H9 (cell line): ENCODE data around the gene KRT79. TPM values are rescaled to one million over a fixed set of nuclear protein-coding genes. Genes with fewer than 3 reads are reported as not detected.

Experiments
- DNase-seq: peaks from one replicate; pipeline ENCODE4 v3.0.0-alpha.2; 2017
- H2AFZ ChIP-seq: one replicate; pipeline ENCODE4 v1.6.1; 2013; ENCODE audit warnings: mild to moderate bottlenecking, low read length, control low read depth, moderate library complexity
- H2AK5ac ChIP-seq: 2 replicates; pipeline ENCODE4 v1.6.1; 2013; ENCODE audit warnings: low read length, control low read depth, mixed read lengths; ENCODE audit not compliant: insufficient read length
- H2BK120ac ChIP-seq: one replicate; pipeline ENCODE4 v1.6.1; 2013; ENCODE audit warnings: low read depth, mild to moderate bottlenecking, low read length, control low read depth, inconsistent platforms; ENCODE audit not compliant: poor library complexity, severe bottlenecking
- H2BK12ac ChIP-seq: 2 replicates; pipeline ENCODE4 v1.6.1; 2013; ENCODE audit warnings: low read length, control low read depth, mixed read lengths, low read depth; ENCODE audit not compliant: insufficient read length
- H2BK15ac ChIP-seq: 2 replicates; pipeline ENCODE4 v1.6.1; 2013; ENCODE audit warnings: low read depth, low read length, control low read depth
- H2BK20ac ChIP-seq: one replicate; pipeline ENCODE4 v1.6.1; 2013; ENCODE audit warnings: low read depth, mild to moderate bottlenecking, low read length, control low read depth, inconsistent platforms; ENCODE audit not compliant: poor library complexity, severe bottlenecking
- H2BK5ac ChIP-seq: 2 replicates; pipeline ENCODE4 v1.6.1; 2013; ENCODE audit warnings: low read length, control low read depth, mixed read lengths; ENCODE audit not compliant: insufficient read length
- H3K14ac ChIP-seq: 2 replicates; pipeline ENCODE4 v1.6.1; 2013; ENCODE audit warnings: low read length, control low read depth; ENCODE audit not compliant: insufficient read depth
- H3K18ac ChIP-seq: 2 replicates; pipeline ENCODE4 v1.6.1; 2013; ENCODE audit warnings: low read depth, mild to moderate bottlenecking, mixed read lengths, low read length, control low read depth; ENCODE audit not compliant: insufficient read length
- H3K23ac ChIP-seq: 2 replicates; pipeline ENCODE4 v1.6.1; 2013; ENCODE audit warnings: low read length, control low read depth, mixed read lengths, low read depth; ENCODE audit not compliant: insufficient read length
- H3K23me2 ChIP-seq: 2 replicates; pipeline ENCODE4 v1.6.1; 2013; ENCODE audit warnings: low read depth, mild to moderate bottlenecking, mixed read lengths, low read length, control low read depth; ENCODE audit not compliant: insufficient read length, poor library complexity, severe bottlenecking
- H3K27ac ChIP-seq: 2 replicates; pipeline ENCODE4 v1.5.1; 2013; ENCODE audit warnings: low read length, control low read depth, mixed read lengths, low read depth; ENCODE audit not compliant: insufficient read length
- H3K27me3 ChIP-seq: 2 replicates; pipeline ENCODE4 v1.6.1; 2013; ENCODE audit warnings: low read length, control low read depth, inconsistent platforms; ENCODE audit not compliant: insufficient read depth
- H3K4ac ChIP-seq: 2 replicates; pipeline ENCODE4 v1.6.1; 2013; ENCODE audit warnings: low read depth, mild to moderate bottlenecking, control low read depth, inconsistent platforms, low read length, moderate library complexity
- H3K4me1 ChIP-seq: 2 replicates; pipeline ENCODE4 v1.6.1; 2013; ENCODE audit warnings: low read length, control low read depth, inconsistent platforms; ENCODE audit not compliant: insufficient read depth
- H3K4me2 ChIP-seq: 2 replicates; pipeline ENCODE4 v1.6.1; 2013; ENCODE audit warnings: low read length, control low read depth, mixed read lengths; ENCODE audit not compliant: insufficient read length, insufficient read depth
- H3K56ac ChIP-seq: 2 replicates; pipeline ENCODE4 v1.6.1; 2013; ENCODE audit warnings: low read depth, mild to moderate bottlenecking, mixed read lengths, low read length, control low read depth; ENCODE audit not compliant: insufficient read length
- H3K79me1 ChIP-seq: 2 replicates; pipeline ENCODE4 v1.6.1; 2013; ENCODE audit warnings: low read depth, mild to moderate bottlenecking, moderate library complexity, low read length, control low read depth, inconsistent platforms; ENCODE audit not compliant: insufficient read depth, poor library complexity, severe bottlenecking
- H3K79me2 ChIP-seq: 2 replicates; pipeline ENCODE4 v1.6.1; 2013; ENCODE audit warnings: low read length, control low read depth, inconsistent platforms; ENCODE audit not compliant: insufficient read depth
- H3K9ac ChIP-seq: 2 replicates; pipeline ENCODE4 v1.6.1; 2013; ENCODE audit warnings: low read length, control low read depth, mixed read lengths; ENCODE audit not compliant: insufficient read length; ENCODE audit errors: extremely low read depth
- H3K9me3 ChIP-seq: one replicate; pipeline ENCODE4 v1.6.1; 2013; ENCODE audit warnings: low read depth, low read length, inconsistent platforms; ENCODE audit not compliant: control insufficient read depth
- H3T11ph ChIP-seq: one replicate; pipeline ENCODE4 v1.6.1; 2013; ENCODE audit warnings: mild to moderate bottlenecking, low read length, control low read depth, inconsistent platforms
- H4K20me1 ChIP-seq: one replicate; pipeline ENCODE4 v1.6.1; 2013; ENCODE audit not compliant: control insufficient read depth, insufficient read length, insufficient read depth
- H4K5ac ChIP-seq: 2 replicates; pipeline ENCODE4 v1.6.1; 2013; ENCODE audit warnings: low read depth, mild to moderate bottlenecking, mixed read lengths, low read length, control low read depth; ENCODE audit not compliant: insufficient read length
- H4K8ac ChIP-seq: replicated peaks from 2 replicates; pipeline ENCODE4 v1.6.1; 2013; ENCODE audit warnings: low read length, control low read depth, mixed read lengths, low read depth; ENCODE audit not compliant: insufficient read length
- H4K91ac ChIP-seq: 2 replicates; pipeline ENCODE4 v1.6.1; 2013; ENCODE audit warnings: low read depth, mild to moderate bottlenecking, moderate library complexity, mixed read lengths, low read length, control low read depth; ENCODE audit not compliant: insufficient read length
- H3K27ac Mint-ChIP-seq, 3 experiments: 2 replicates in 2 of 3; 3 replicates in 1 of 3; pipeline ENCODE4 v1.8.0; 2020 to 2021; ENCODE audit warnings: mixed read lengths in 3 of 3, mild to moderate bottlenecking in 1 of 3, moderate library complexity in 1 of 3
- H3K27me3 Mint-ChIP-seq: 2 replicates; pipeline ENCODE4 v1.8.0; 2021; ENCODE audit warnings: low read depth, mild to moderate bottlenecking, moderate library complexity, mixed read lengths
- H3K36me3 Mint-ChIP-seq, 3 experiments: 2 replicates in 2 of 3; 3 replicates in 1 of 3; pipeline ENCODE4 v1.8.0; 2020 to 2021; ENCODE audit warnings: low read depth in 3 of 3, mixed read lengths in 3 of 3; ENCODE audit not compliant: insufficient read depth in 1 of 3
- H3K4me1 Mint-ChIP-seq, 2 experiments: 2 replicates each; pipeline ENCODE4 v1.8.0; 2020; ENCODE audit warnings: mixed read lengths in 2 of 2
- H3K4me3 Mint-ChIP-seq, 2 experiments: 2 replicates in 1 of 2; 3 replicates in 1 of 2; pipeline ENCODE4 v1.8.0; 2020 to 2021; ENCODE audit warnings: mild to moderate bottlenecking in 2 of 2, mixed read lengths in 2 of 2, moderate library complexity in 1 of 2
- H3K9me3 Mint-ChIP-seq, 2 experiments: 2 replicates in 1 of 2; 3 replicates in 1 of 2; pipeline ENCODE4 v1.8.0; 2020; ENCODE audit warnings: mild to moderate bottlenecking in 2 of 2, mixed read lengths in 2 of 2, moderate library complexity in 1 of 2
- WGBS: extraction: QIAGEN DNeasy Blood & Tissue Kit; methylation state at CpG from one replicate; pipeline ENCODE4 v1.1.7; 2013; ENCODE audit warnings: missing lambda C conversion rate, low lambda C conversion rate, mixed read lengths; ENCODE audit not compliant: insufficient read length; ENCODE audit errors: extremely low coverage; 5-methylcytosine and 5-hydroxymethylcytosine counted together
- total RNA-seq: library from RNA; stranded (reverse); gene quantifications from 2 replicates; pipeline ENCODE4 v1.2.1, GENCODE V29; 2021
- TF ChIP-seq, protein P1 (sequence below): fragments of 200-600 bp; sonication (generic); conservative IDR thresholded peaks from 3 replicates; pipeline ENCODE4 v1.8.0; 2021; ENCODE audit warnings: antibody characterized with exemption, mild to moderate bottlenecking

Gene KRT79
- total RNA-seq, 1 experiment from 2014 or later: not detected

DNA sequence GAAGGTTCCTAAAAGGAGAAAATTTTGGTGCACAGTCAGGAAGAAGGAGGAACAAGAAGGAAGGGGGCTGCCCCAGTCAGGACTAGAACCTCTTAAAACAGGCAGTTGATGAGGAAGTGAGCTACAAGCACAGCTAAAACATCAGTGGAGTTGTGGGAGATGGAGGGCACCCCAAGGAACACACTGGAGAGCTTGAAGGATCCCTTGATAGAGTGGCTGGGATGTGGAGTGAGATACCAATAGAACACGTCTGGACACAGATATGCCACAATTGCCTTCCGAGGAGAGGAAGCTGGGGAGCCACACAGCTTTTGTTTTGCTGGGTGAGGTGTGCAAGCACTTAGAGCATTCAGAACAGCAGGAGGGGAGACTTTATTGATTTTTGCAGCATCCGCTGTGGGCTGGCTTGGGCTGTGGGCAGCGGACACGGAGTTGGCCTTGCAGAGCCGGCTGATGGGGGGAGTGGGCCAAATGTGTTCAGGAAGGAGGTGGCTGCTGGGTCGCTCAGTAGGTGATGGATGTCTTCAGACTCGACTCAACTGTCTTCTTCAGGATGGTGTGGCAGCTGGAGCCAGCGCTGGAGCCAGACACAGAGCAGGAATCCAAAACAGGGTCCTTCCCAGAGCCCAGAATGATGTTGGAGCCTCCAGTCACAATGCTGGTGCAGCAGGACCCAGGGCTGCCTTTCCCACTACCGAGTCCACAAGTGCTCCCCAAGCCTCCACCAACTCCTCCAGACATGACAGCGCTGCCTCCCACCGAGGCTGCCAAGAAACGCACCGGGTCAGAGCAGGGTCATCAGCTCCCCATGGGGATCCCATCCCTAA lies 4.7 kb upstream of the KRT79 start:
- Mint-ChIP-seq H3K4me3 (no peak overlapping the region), H3K27ac (no peak overlapping the region), H3K9me3 (no peaks in the 10 kb centered on the region), H3K27me3 (peaks cover 17% of the 10 kb centered on the region), H3K4me1 (no peaks in the 10 kb centered on the region; a peak in 1 of 4 replicates), H3K36me3 (no peaks in the 10 kb centered on the region)
- H2BK5ac ChIP-seq: no peak overlapping the region
- no peak overlapping the region; the same call in 1 of the 2 replicates for H3K14ac ChIP-seq
- H2BK20ac ChIP-seq: no peak overlapping the region
- no peak overlapping the region for H4K91ac ChIP-seq
- no peak overlapping the region for H3K18ac ChIP-seq
- WGBS: no CpG with 5 or more reads among the region's 14 CpGs
- no peak overlapping the region for H3K4ac ChIP-seq
- no peak overlapping the region for H2BK15ac ChIP-seq
- no peak overlapping the region for H2AFZ ChIP-seq
- H3K27me3 ChIP-seq: no peaks in the 10 kb centered on the region; the same call in 1 of the 2 replicates
- no peak overlapping the region for H3T11ph ChIP-seq
- no peak overlapping the region for H2AK5ac ChIP-seq
- H3K4me1 ChIP-seq: no peaks in the 10 kb centered on the region
- H3K23me2 ChIP-seq: peaks cover 2% of the 10 kb centered on the region
- H3K27ac ChIP-seq: no peak overlapping the region
- no peak overlapping the region for H4K5ac ChIP-seq
- no peak overlapping the region for H3K9ac ChIP-seq
- no peaks in the 10 kb centered on the region for H3K79me1 ChIP-seq
- H3K79me2 ChIP-seq: no peaks in the 10 kb centered on the region
- peak; percentile 24 for DNase-seq
- TF ChIP-seq, protein P1, sequence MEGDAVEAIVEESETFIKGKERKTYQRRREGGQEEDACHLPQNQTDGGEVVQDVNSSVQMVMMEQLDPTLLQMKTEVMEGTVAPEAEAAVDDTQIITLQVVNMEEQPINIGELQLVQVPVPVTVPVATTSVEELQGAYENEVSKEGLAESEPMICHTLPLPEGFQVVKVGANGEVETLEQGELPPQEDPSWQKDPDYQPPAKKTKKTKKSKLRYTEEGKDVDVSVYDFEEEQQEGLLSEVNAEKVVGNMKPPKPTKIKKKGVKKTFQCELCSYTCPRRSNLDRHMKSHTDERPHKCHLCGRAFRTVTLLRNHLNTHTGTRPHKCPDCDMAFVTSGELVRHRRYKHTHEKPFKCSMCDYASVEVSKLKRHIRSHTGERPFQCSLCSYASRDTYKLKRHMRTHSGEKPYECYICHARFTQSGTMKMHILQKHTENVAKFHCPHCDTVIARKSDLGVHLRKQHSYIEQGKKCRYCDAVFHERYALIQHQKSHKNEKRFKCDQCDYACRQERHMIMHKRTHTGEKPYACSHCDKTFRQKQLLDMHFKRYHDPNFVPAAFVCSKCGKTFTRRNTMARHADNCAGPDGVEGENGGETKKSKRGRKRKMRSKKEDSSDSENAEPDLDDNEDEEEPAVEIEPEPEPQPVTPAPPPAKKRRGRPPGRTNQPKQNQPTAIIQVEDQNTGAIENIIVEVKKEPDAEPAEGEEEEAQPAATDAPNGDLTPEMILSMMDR: no peak
- H3K23ac ChIP-seq: no peak overlapping the region
- no peak overlapping the region for H4K8ac ChIP-seq
- no peak overlapping the region for H3K4me2 ChIP-seq
- no peak overlapping the region for H2BK12ac ChIP-seq
- H3K56ac ChIP-seq: no peak overlapping the region
- no peaks in the 10 kb centered on the region for H3K9me3 ChIP-seq
- no peaks in the 10 kb centered on the region for H4K20me1 ChIP-seq
- no peak overlapping the region for H2BK120ac ChIP-seq
